ENCODE data around the gene ADRB1.

ADRB1 gene

GRCh38 chr10:114081911-114082583 lies 38.4 kb downstream of the ADRB1 start:
- H3K79me2 ChIP-seq (ENCODE audit: insufficient read depth, low read length) = no peaks in the 10 kb centered on the region
- H4K20me1 ChIP-seq (ENCODE audit: insufficient read depth, low read length, poor library complexity, severe bottlenecking) = no peaks in the 10 kb centered on the region
- peak overlapping the region; percentile 78 for H2AFZ ChIP-seq (ENCODE audit: low read length)
- H3K9me2 ChIP-seq (replicated peaks; ENCODE audit: low read depth, low read length) = no peaks in the 10 kb centered on the region
- no peaks in the 10 kb centered on the region for H3K9me3 ChIP-seq (ENCODE audit: insufficient read depth, low read depth, low read length)
- H3K4me1 ChIP-seq (ENCODE audit: insufficient read depth, low read length, poor library complexity, severe bottlenecking) = peaks cover 16% of the 10 kb centered on the region
- H3K36me3 ChIP-seq (ENCODE audit: insufficient read depth, low read length) = no peaks in the 10 kb centered on the region
- H3K4me2 ChIP-seq (ENCODE audit: low read depth, low read length, poor library complexity, severe bottlenecking) = no peak overlapping the region
- no peak overlapping the region for H3K4me3 ChIP-seq (ENCODE audit: low read length, poor library complexity, severe bottlenecking)
- TF ChIP-seq CTCF (conservative IDR thresholded peaks at IDR 0.05; ENCODE audit: low read length) (no peak), EZH2phosphoT487 (IDR thresholded peaks at IDR 0.05; ENCODE audit: borderline replicate concordance) (no peak)
- no peaks in the 10 kb centered on the region for H3K27me3 ChIP-seq (ENCODE audit: insufficient read depth, low read length, poor library complexity, severe bottlenecking)
- H3F3A ChIP-seq (ENCODE audit: low read depth) = peaks cover 5% of the 10 kb centered on the region; the same call in 1 of the 2 replicates
- no peak overlapping the region for H3K9ac ChIP-seq (ENCODE audit: low read depth, low read length, poor library complexity, severe bottlenecking)

GRCh38 chr10:114083040-114083439 lies 39.4 kb downstream of the ADRB1 start:
- TF ChIP-seq EZH2phosphoT487 (IDR thresholded peaks at IDR 0.05; ENCODE audit: borderline replicate concordance) (no peak), CTCF (conservative IDR thresholded peaks at IDR 0.05; ENCODE audit: low read length) (no peak)
- Histone ChIP-seq H3K79me2 (ENCODE audit: insufficient read depth, low read length) (no peaks in the 10 kb centered on the region), H3K9me3 (ENCODE audit: insufficient read depth, low read depth, low read length) (no peaks in the 10 kb centered on the region), H3K27me3 (ENCODE audit: insufficient read depth, low read length, poor library complexity, severe bottlenecking) (no peaks in the 10 kb centered on the region), H3K9ac (ENCODE audit: low read depth, low read length, poor library complexity, severe bottlenecking) (no peak overlapping the region), H2AFZ (ENCODE audit: low read length) (peak overlapping the region; percentile 78), H3K4me1 (ENCODE audit: insufficient read depth, low read length, poor library complexity, severe bottlenecking) (peaks cover 23% of the 10 kb centered on the region), H4K20me1 (ENCODE audit: insufficient read depth, low read length, poor library complexity, severe bottlenecking) (no peaks in the 10 kb centered on the region), H3K4me2 (ENCODE audit: low read depth, low read length, poor library complexity, severe bottlenecking) (peak overlapping the region; percentile 6), H3K4me3 (ENCODE audit: low read length, poor library complexity, severe bottlenecking) (no peak overlapping the region), H3K9me2 (replicated peaks; ENCODE audit: low read depth, low read length) (no peaks in the 10 kb centered on the region), H3F3A (ENCODE audit: low read depth) (peaks cover 5% of the 10 kb centered on the region; the same call in 1 of the 2 replicates), H3K36me3 (ENCODE audit: insufficient read depth, low read length) (no peaks in the 10 kb centered on the region)

GRCh38 chr10:114084215-114084614 lies 40.5 kb downstream of the ADRB1 start:
- no peak overlapping the region for H3K9ac ChIP-seq (ENCODE audit: low read depth, low read length, poor library complexity, severe bottlenecking)
- no peaks in the 10 kb centered on the region for H3K9me2 ChIP-seq (replicated peaks; ENCODE audit: low read depth, low read length)
- no peaks in the 10 kb centered on the region for H3K36me3 ChIP-seq (ENCODE audit: insufficient read depth, low read length)
- H3K27me3 ChIP-seq (ENCODE audit: insufficient read depth, low read length, poor library complexity, severe bottlenecking) = no peaks in the 10 kb centered on the region
- no peaks in the 10 kb centered on the region for H3K79me2 ChIP-seq (ENCODE audit: insufficient read depth, low read length)
- no peak for TF ChIP-seq EZH2phosphoT487 (IDR thresholded peaks at IDR 0.05; ENCODE audit: borderline replicate concordance)
- TF ChIP-seq CTCF (conservative IDR thresholded peaks at IDR 0.05; ENCODE audit: low read length) = no peak
- H3K4me1 ChIP-seq (ENCODE audit: insufficient read depth, low read length, poor library complexity, severe bottlenecking) = peaks cover 17% of the 10 kb centered on the region
- no peak overlapping the region; the same call in 1 of the 2 replicates for H2AFZ ChIP-seq (ENCODE audit: low read length)
- no peaks in the 10 kb centered on the region for H4K20me1 ChIP-seq (ENCODE audit: insufficient read depth, low read length, poor library complexity, severe bottlenecking)
- H3K9me3 ChIP-seq (ENCODE audit: insufficient read depth, low read depth, low read length) = no peaks in the 10 kb centered on the region
- H3F3A ChIP-seq (ENCODE audit: low read depth) = peaks cover 5% of the 10 kb centered on the region; the same call in 1 of the 2 replicates
- no peak overlapping the region for H3K4me3 ChIP-seq (ENCODE audit: low read length, poor library complexity, severe bottlenecking)
- H3K4me2 ChIP-seq (ENCODE audit: low read depth, low read length, poor library complexity, severe bottlenecking) = no peak overlapping the region

Measured in Loucy (cell line).